ENCODE measurements around the gene KLHL25.

DNA sequence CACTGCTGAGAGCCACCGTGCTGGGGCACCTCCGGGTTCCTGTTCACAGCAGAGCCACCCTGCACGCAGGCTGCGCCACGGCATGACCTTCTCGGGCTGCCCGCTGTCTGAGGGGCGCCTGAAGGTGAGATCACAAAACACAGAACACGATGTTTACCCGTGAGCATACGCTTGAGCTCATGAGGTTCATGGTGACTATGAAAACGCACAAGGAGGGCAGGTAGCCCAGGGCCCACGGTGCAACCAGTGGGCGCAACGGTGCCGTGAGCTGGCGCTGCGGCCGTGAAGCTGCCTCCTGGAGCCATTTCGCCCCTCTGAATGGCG lies 36.1 kb downstream of the KLHL25 start:
- TF ChIP-seq SAP30 (IDR thresholded peaks at IDR 0.05; ENCODE audit: insufficient read depth, insufficient replicate concordance, low read length) (no peak), NRF1 (IDR thresholded peaks at IDR 0.05; ENCODE audit: low read depth, low read length) (no peak), POLR2A (IDR thresholded peaks at IDR 0.05; ENCODE audit: control extremely low read depth in 1 of 2, low read depth in 2 of 2, low read length in 2 of 2) (no peak), CBX5 (IDR thresholded peaks at IDR 0.05; ENCODE audit: low read depth, low read length) (no peak), SUZ12 (IDR thresholded peaks at IDR 0.05; ENCODE audit: low read length) (no peak), ZNF274 (IDR thresholded peaks at IDR 0.05; ENCODE audit: borderline replicate concordance, extremely low read depth, low read length) (no peak), BCL11A (IDR thresholded peaks at IDR 0.05; ENCODE audit: low read depth in 2 of 2, low read length in 2 of 2) (no peak), GTF2F1 (IDR thresholded peaks at IDR 0.05; ENCODE audit: borderline replicate concordance, low read depth, low read length) (no peak), HDAC2 (IDR thresholded peaks at IDR 0.05; ENCODE audit: borderline replicate concordance in 1 of 2, low read depth in 2 of 2, low read length in 2 of 2) (no peak), EP300 (IDR thresholded peaks at IDR 0.05; ENCODE audit: borderline replicate concordance in 1 of 2, low read depth in 2 of 2, low read length in 2 of 2) (no peak)
- TF ChIP-seq, protein P1, sequence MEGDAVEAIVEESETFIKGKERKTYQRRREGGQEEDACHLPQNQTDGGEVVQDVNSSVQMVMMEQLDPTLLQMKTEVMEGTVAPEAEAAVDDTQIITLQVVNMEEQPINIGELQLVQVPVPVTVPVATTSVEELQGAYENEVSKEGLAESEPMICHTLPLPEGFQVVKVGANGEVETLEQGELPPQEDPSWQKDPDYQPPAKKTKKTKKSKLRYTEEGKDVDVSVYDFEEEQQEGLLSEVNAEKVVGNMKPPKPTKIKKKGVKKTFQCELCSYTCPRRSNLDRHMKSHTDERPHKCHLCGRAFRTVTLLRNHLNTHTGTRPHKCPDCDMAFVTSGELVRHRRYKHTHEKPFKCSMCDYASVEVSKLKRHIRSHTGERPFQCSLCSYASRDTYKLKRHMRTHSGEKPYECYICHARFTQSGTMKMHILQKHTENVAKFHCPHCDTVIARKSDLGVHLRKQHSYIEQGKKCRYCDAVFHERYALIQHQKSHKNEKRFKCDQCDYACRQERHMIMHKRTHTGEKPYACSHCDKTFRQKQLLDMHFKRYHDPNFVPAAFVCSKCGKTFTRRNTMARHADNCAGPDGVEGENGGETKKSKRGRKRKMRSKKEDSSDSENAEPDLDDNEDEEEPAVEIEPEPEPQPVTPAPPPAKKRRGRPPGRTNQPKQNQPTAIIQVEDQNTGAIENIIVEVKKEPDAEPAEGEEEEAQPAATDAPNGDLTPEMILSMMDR (IDR thresholded peaks at IDR 0.05; ENCODE audit: control extremely low read depth in 1 of 3, insufficient read depth in 1 of 3, low read depth in 1 of 3, low read length in 3 of 3) = no peak
